GM18861 (cell line): Measurements from ENCODE around the gene FEM1A.
"Not testable (repeated sequence)": the region's sequence is repeated elsewhere in the genome, so short reads cannot be mapped to it uniquely, and the experiment has no call there.

ENCODE experiments used
- ATAC-seq: cut with Tn5 transposase; IDR thresholded peaks from one replicate; pipeline ENCODE4 v1.9.1; 2021; ENCODE audit not compliant: unreplicated experiment

Gene FEM1A

DNA sequence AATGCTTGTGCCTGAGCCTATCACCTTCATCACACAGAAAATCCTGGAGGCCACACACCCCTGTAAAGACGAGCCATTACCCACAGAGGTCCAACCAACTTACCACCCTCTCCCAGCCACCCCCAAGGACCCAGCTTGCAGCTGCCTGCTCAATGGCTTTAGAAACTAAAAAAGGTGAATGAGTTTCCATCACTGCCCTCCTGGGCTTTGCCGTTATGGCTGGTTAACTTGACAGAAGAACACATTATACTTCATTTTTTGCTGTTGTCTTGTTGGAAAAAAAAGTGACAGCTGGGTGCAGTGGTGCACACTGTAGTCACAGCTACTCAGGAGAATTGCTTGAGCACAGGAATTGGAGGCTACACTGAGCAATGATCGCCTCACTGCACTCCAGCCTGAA, 17.4 kb upstream of the FEM1A start:
- ATAC-seq = no peak

DNA sequence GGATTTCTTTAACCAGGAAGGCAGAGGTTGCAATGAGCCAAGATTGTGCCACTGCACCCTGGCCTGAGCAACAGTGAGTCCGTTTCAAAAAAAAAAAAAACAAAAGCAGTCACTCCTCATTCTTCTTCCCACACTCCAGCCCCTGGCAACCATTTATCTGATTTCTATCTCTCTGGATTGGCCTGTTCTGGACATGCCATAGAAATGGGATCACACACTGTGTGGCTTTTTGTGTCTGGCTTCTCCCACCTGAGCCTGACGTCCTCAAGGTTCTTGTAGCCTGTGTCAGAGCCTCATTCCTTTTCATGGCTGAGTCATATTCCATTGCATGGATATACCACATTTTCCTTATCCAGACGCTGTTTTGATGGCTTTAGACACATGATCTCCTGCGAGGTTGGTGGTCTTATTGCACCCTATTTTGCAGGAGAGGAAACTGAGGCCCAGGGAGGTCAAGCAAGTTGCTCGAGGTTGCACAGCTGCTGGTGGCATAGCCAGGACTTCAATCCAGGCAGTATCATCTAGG, 15.8 kb upstream of the FEM1A start:
- no peak for ATAC-seq

DNA sequence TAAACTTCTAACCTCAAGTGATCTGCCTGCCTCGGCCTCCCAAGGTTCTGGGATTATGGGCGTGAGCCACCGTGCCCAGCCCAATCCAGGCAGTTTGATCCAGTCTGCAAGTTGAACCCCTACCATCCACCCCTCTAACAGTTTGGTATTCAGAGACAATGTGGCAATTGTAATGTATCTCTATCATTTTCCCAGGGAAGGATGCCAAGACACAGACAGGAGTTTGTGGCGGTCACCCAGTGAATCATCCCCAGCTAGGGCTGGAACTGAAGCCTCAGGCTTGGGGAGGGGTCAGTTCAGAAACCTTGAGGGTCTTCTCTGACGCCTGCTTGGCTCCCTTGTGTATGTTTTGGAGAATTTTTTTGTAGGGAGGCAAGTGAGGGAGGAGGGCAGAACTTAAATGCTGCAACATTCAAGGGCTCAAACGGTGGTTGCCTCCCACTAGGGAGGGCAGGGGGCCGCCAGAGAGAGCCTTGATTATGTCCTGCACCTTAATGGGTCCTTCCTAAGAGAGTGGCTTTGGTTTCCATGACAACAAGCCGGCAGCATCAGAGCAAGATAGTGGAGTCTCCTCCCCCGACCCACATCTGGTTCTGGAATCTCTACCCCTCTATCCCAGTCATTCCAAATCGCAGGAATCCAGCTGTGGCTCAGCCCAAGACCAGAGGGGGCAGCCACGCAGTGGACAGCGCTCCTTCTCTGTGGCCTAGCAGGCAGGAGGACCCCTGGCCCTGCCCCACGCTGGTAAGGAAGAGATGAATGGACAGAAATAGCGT, 14.9 kb upstream of the FEM1A start:
- no peak for ATAC-seq

- not testable (repeated sequence) for ATAC-seq
Measured at GRCh38 chr19:4778124-4778523, 13.4 kb upstream of the FEM1A start.

- no peak for ATAC-seq
Measured at GRCh38 chr19:4780860-4781259, 10.7 kb upstream of the FEM1A start.

DNA sequence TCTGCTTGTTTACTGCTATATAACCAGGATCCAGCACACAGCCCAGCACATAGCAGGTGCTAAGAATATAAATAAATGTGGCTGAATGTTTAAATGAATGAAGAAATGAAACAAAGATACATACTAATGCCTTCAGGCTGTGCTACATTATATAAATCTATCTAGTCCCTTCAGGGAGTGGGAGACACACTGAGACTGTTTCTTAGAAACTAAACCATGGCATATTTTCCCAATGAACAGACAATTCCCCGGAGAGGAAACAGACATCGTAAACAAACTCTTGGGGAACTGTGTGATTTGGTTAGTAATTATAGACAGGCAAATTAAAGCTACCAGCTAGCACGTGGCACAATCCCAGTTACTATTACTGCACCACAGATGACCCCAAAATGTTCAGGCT, 9.7 kb upstream of the FEM1A start:
- no peak for ATAC-seq

- ATAC-seq = not testable (repeated sequence)
Measured at GRCh38 chr19:4786412-4787016, 5.0 kb upstream of the FEM1A start.

- ATAC-seq = not testable (repeated sequence)
Measured at GRCh38 chr19:4792019-4792865, 708 bp downstream of the FEM1A start.

DNA sequence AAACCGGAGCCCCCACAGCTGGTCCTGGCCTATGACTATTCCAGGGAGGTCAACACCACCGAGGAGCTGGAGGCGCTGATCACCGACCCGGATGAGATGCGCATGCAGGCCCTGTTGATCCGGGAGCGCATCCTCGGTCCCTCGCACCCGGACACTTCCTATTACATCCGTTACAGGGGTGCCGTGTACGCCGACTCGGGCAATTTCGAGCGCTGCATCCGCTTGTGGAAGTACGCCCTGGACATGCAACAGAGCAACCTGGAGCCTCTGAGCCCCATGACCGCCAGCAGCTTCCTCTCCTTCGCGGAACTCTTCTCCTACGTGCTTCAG, 1.3 kb downstream of the FEM1A start:
- not testable (repeated sequence) for ATAC-seq

- ATAC-seq = not testable (repeated sequence)
Measured at GRCh38 chr19:4793278-4793677, 1.7 kb downstream of the FEM1A start.

DNA sequence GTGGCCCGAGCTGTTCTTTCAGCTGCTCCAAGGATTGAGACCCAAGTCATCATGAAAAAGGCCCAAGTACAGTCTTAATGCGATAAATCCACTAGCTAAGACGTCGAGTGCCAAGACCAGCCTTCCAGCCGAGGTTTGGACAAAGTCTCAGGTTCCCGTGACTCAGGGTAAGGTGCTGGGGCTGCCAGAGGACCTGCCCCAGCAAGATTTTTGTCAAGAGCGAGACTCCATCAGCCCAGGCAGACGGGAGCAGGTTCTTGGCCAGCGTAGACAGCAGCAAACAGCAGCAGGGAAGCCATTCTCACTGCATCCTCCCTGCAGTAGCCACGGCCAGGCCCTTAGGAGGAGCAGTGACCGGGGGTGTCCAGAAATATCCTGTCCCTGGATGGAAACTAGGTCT, 3.4 kb downstream of the FEM1A start:
- no peak for ATAC-seq

DNA sequence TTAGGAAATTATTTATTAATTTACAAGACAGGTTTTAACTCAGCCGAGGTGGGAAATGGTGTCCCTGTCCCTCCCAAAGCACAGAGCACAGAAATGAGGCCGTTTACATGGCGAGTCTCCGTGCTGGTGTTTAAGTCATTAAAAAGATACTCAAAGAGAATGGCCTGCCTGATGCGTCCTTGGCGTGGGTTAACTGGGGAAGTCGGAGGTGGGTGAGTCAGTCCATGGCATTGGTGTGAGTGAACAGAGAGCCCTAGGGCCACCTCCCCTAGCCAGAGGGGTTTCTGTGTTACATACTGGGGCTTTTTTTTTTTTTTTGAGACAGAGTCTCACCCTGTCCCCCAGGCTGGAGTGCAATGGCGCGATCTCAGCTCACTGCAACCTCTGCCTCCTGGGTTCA, 3.9 kb downstream of the FEM1A start:
- no peak for ATAC-seq

- no peak for ATAC-seq
Measured at GRCh38 chr19:4800591-4801081, 9.1 kb downstream of the FEM1A start.

DNA sequence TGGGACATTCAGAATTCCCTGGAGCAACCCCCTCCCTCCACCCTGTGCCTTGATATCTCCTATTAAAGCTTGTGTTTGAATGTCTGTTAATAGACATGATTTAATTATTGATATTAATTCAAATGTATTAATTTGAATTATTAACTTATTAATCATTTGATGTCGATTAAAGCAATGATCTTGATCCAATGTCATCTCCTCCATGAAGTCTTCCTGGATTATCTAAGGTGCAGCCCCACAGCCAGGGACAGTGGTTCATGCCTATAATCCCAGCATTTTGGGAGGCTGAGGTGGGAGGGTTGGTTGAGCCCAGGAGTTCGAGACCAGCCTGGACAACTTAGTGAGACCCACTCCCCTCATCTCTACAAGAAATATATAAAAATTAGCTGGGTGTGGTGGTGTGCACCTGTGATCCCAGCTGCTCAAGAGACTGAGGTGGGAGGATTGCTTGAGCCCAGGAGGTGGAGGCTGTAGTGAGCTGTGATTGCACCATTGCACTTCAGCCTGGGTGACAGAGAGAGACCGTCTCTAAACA, 9.6 kb downstream of the FEM1A start:
- ATAC-seq = no peak

DNA sequence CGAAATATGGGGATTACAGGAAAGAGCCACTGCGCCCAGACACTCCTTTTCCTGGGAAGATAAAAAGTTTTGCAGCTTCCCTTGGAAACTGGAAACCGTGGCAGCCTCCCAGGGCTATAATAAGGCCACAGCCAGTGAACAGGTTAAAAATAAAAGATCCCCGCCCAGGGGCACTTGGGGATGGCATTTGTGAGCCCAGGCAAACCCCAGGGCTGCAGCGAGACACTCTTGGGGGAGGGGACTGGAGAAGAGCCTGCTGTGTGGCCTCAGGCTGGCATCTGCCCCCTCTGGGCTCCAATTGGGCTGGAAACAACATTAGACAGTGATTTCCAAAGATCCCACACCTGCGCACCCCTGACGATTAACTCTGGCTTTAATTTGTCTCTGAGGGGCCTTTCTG, 11.2 kb downstream of the FEM1A start:
- no peak for ATAC-seq

DNA sequence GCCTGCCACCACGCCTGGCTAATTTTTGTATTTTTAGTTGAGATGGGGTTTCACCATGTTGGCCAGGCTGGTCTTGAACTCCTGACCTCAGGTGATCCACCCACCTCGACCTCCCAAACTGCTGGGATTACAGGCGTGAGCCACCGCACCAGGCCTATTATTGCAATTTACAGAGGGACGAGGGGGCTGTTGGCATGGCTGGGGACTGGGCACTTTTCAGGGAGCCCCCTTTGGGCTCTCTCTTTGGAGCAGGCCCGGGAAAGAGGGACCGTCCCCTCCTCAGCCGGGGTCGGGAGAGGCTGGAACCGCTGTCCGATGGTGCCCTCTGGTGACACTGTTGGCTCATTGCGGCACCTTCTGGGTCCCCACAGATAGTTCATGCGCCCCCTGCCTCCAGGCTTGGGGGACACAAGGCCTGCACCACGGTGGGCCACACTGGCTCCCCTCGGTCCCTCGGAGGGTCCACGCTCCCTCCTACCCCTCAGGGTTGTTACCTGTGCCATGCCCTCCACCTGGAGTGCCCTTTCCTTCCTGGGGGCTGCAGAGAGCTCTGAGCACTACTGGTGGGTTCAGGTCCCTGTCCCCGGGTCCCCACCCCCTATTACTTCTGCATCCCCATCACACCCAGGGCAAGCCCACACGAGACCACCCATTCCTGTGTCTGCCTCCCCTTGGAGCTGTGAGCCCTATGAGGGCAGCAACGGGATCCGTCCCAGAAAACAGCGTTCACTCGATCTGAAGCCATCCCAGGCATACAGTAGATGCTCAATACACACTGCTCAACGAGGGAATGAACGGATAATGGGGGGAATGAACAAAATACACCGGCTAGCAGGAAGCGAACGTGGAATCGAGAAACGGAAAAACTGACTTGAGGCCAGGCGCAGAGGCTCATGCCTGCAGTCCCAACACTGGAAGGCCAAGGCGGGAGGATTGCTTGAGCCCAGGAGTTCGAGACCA, 12.5 kb downstream of the FEM1A start:
- no peak for ATAC-seq

- ATAC-seq = not testable (repeated sequence)
Measured at GRCh38 chr19:4805140-4805539, 13.6 kb downstream of the FEM1A start.

DNA sequence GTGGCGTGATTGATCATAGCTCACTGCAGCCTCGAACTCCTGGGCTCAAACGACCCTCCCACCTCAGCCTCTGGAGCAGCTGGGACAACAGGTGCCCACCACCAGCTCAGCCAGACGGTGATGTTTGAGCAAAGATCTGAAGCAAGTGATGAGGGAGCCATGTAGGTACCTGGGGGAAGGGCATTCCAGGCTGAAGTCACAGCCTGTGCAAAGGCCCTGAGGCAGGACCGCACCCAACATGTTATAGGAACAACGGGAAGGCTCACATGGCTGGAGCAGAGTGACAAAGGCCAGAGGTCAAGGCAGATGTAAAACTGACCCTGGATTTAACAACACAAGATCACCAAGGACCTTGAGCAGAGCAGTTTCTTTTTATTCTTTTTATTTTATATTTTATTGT, 14.8 kb downstream of the FEM1A start:
- ATAC-seq = no peak

DNA sequence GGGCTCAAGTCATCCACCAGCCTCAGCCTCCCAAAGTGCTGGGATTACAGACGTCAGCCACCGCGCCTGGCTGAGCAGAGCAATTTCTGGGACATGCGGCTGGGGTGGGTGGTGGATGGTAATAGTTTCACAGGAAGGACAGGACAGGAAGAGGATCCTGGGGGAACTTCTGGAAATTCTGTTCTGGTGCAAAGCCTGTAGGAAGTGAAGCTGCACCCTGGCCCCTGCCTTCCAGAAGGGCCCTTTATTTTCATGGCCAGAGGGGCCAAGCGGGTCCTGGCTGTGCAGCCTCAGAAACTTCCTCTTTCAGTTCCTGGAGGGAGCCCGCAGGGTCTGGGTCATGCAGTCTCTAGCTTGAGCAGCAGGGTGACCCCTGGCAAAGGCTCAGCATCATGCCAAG, 15.7 kb downstream of the FEM1A start:
- no peak for ATAC-seq
